K562 (cell line): ENCODE measurements around the gene ZBTB9. TPM values are rescaled to one million over a fixed set of nuclear protein-coding genes. Genes with fewer than 3 reads are reported as not detected.

Experiments
- ARHGAP35 ChIP-seq: fragments of 450-650 bp; IDR thresholded peaks from 2 replicates; pipeline ENCODE4 v1.6.1; 2018; ENCODE audit not compliant: partially characterized antibody
- BMI1 ChIP-seq: fragments of 150-350 bp; IDR thresholded peaks from 2 replicates; pipeline ENCODE4 v1.6.1; 2014; ENCODE audit warnings: low read length
- MXI1 ChIP-seq: IDR thresholded peaks from 2 replicates; pipeline ENCODE4 v1.6.1; 2011; ENCODE audit warnings: low read depth, mild to moderate bottlenecking, improper control_type of control experiment, low read length
- NFYB ChIP-seq: IDR thresholded peaks from 2 replicates; pipeline ENCODE4 v1.6.1; 2011; ENCODE audit warnings: mild to moderate bottlenecking, moderate library complexity; ENCODE audit not compliant: insufficient read length; ENCODE audit errors: extremely low read depth
- SIN3A ChIP-seq, 2 experiments: fragments of 150-350 bp in 1 of 2; IDR thresholded peaks; 2 replicates each; pipeline ENCODE4 v1.6.1; 2011 to 2016; ENCODE audit warnings: borderline replicate concordance in 2 of 2, low read depth in 2 of 2, low read length in 2 of 2, mild to moderate bottlenecking in 2 of 2, moderate library complexity in 2 of 2; ENCODE audit not compliant: control insufficient read depth in 1 of 2
- ZBTB40 ChIP-seq, 2 experiments: fragments of 450-650 bp in 1 of 2; sonication (generic) in 1 of 2; formaldehyde crosslinking in 1 of 2; IDR thresholded peaks; 2 replicates each; pipeline versions ENCODE4 v1.7.1 to v1.9.0; 2016 to 2022; ENCODE audit warnings: inconsistent platforms in 1 of 2, mild to moderate bottlenecking in 1 of 2, missing genetic modification reagents in 1 of 2
- polyA plus RNA-seq, 8 experiments: library from polyadenylated mRNA; depleted of rRNA in 4 of 8; stranded (reverse) in 5 of 8; unstranded in 3 of 8; fragments of >200 nt; fragmentation: Nextera tagmentation in 2 of 8; fragmentation: Illumina TruSeq in 1 of 8; extraction: Ambion mirVana in 2 of 8; extraction: Trizol in 1 of 8; gene quantifications; 2 replicates each; pipeline versions ENCODE4 v1.2.1 to v1.2.3, GENCODE V29; 2011 to 2014; ENCODE audit warnings: inconsistent platforms in 1 of 8, missing spikeins in 1 of 8
- total RNA-seq, 7 experiments: library from RNA; depleted of rRNA in 6 of 7; stranded (reverse); fragments of >200 nt in 6 of 7; fragmentation: Illumina TruSeq in 2 of 7; extraction: Trizol in 2 of 7; gene quantifications; 2 replicates each; pipeline versions ENCODE4 v1.2.1 to v1.2.3, GENCODE V29; 2011 to 2021; ENCODE audit warnings: low replicate concordance in 1 of 7
- TF ChIP-seq, protein P1 (sequence below), 3 experiments: fragments of 200-800 bp in 1 of 3; sonication (Bioruptor generic) in 1 of 3; sonication (generic) in 1 of 3; formaldehyde crosslinking in 1 of 3; IDR thresholded peaks; 2 replicates each; pipeline versions ENCODE4 v1.6.1 to v1.8.0; 2016 to 2022; ENCODE audit warnings: mild to moderate bottlenecking in 2 of 3, missing compliant biosample characterization in 2 of 3, missing genetic modification characterization in 2 of 3, missing genetic modification reagents in 1 of 3

ZBTB9 gene
- total and polyA plus RNA-seq, 9 of the 15 experiments (the other 6 are each of a cell fraction or from before 2014, with no cell fraction given) = 1.9 to 19.5 (median 10.4) TPM

GRCh38 chr6:33430991-33431879 is 23.1 kb upstream of the ZBTB9 start (continued):
- TF ChIP-seq, protein P1, sequence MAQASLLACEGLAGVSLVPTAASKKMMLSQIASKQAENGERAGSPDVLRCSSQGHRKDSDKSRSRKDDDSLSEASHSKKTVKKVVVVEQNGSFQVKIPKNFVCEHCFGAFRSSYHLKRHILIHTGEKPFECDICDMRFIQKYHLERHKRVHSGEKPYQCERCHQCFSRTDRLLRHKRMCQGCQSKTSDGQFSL (CRISPR knock-in tag; IDR thresholded peaks at IDR 0.05) = peak; percentile 98
- TF ChIP-seq, protein P1 (tag; IDR thresholded peaks at IDR 0.05) = peak in 1 of 2 experiments; percentile 90; a peak in 2 of 4 replicates
- TF ChIP-seq ARHGAP35 (peak; percentile 47), MXI1 (peak; percentile 68; the same call in 1 of the 2 replicates), BMI1 (peak; percentile 69), ZBTB40 (IDR thresholded peaks at IDR 0.05) (0 out of 2 replicates have a peak, but pooled peaks have one; percentile 35), ZBTB40 (CRISPR knock-in tag; IDR thresholded peaks at IDR 0.05) (no peak), NFYB (peak; percentile 46), SIN3A (IDR thresholded peaks at IDR 0.05; ENCODE audit: borderline replicate concordance in 2 of 2, control insufficient read depth in 1 of 2, low read depth in 2 of 2, low read length in 2 of 2) (peak in 1 of 2 experiments; percentile 65; a peak in 2 of 4 replicates)
